MV-4-11 (cell line): ENCODE data around the gene TXNDC9.
"Not testable (repeated sequence)": the region's sequence is repeated elsewhere in the genome, so short reads cannot be mapped to it uniquely, and the experiment has no call there.

Experiments used
- DNase-seq: peaks from one replicate; lab custom pipeline; 2025; lab: John Stamatoyannopoulos, UW

TXNDC9 gene, protein sequence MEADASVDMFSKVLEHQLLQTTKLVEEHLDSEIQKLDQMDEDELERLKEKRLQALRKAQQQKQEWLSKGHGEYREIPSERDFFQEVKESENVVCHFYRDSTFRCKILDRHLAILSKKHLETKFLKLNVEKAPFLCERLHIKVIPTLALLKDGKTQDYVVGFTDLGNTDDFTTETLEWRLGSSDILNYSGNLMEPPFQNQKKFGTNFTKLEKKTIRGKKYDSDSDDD

DNA sequence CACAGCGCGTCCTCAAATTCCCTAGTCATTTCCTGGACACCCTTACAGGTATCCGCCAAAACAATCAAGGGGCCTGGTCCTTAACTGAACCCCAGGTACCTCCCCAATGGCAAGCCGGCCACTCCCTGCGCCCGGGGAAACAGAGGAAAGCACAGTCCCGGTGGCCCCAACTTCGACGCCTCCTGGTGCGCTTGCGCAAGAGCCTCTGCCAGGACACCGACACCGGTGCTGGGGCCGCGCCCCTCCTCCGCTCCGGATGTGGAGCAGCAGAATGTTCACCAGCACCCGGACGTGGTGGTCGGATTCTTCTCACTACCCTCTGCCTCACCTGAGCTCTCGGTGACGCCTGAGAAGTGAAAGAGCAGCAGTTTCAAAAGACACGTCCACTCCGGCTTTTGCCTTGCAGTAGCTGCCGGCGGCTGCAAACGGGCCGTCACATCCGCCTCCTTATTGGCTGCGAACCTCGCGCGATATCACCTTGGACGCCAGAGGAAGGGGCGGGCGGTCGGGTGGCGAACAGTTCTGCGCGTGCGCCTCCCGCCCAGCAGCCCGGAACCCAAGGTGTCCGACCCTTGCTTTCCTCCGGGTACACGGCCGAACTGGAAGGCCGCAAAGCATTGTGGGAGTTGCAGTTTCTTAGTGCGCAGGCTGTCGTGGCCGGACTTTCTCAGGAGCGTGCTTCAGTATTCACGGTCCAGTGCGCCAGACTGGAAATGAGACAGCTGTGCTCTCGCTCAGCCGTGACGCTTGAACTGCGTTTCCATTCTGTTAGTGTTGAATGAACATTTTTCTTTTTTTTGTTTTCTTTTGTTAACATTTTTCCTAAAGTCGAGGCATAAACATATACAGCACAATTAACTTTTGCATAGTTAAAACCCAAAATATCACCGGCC, at the start of gene TXNDC9:
Gene TXNDC9 (minus strand): TSS at position 423 of the 893 bp plus-strand sequence. CDS start 3,123 bp downstream, outside the sequence.
- peak; percentile 99 for DNase-seq

DNA sequence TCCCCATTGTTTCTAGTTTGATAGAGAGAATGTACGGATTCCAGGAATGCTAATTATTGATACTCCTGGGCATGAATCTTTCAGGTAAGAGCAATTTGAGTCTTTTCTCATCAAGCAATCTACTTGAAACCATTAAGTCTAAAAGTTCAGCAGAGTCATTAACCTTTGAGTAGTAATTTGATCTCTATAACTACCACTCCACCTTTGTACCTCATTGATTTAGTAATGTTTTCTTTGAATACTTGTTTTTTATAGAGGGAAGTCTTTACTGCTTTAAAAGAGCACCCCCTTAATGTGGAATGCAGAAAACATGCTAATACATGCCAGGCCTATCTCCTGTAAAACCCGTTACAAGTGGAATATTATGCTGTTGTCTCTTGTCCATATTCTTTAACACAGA, 46.0 kb upstream of the TXNDC9 start:
- no peak for DNase-seq

DNA sequence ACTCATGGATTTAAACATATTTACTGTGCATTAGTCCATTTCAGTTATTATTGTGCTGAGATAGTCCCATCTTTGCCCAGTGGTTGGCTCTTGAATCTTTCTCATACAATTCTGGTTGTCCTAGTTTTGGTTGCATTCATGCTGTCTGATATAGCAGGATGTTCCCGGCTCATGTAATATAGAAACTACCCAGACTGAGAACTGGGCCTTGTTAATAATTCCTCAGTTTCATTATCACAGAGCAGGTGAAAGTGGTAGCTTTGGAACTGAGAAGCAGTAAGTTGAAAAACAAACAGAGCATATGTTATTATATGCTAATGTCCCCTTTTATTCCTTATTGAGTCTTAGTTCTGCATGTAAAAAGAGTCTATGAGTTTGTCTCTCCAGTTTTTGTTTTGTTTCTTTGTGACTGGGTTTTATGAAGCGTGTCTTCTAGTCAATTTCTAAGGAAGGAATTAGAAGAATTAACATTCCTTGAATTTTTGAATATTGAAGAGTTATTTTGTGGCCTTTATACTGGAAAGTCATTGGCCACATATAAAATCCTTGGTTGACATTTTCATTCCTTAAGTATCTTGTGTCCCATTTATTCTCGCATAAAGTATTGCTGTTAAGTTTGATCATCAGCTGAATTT, 44.4 kb upstream of the TXNDC9 start:
- DNase-seq = no peak

DNA sequence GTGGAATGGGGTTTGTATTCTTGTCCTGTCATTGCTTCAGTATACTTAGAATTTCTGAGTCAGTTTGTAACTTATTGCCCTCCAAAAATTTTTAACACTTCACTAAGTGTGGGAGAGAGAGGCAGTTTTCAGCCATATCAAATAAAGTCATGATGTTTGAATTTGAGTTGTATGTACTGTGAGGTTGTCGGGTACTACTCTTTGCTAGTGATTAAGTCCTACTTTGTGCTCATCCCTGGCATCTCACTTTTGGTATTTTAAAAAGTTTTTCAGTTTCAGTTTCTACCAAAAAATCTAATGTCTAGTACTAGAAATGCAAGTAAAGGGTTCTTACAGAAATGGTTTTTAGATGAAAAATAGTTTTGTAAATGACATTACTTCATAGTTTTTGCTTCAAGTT, 41.7 kb upstream of the TXNDC9 start:
- no peak for DNase-seq

DNA sequence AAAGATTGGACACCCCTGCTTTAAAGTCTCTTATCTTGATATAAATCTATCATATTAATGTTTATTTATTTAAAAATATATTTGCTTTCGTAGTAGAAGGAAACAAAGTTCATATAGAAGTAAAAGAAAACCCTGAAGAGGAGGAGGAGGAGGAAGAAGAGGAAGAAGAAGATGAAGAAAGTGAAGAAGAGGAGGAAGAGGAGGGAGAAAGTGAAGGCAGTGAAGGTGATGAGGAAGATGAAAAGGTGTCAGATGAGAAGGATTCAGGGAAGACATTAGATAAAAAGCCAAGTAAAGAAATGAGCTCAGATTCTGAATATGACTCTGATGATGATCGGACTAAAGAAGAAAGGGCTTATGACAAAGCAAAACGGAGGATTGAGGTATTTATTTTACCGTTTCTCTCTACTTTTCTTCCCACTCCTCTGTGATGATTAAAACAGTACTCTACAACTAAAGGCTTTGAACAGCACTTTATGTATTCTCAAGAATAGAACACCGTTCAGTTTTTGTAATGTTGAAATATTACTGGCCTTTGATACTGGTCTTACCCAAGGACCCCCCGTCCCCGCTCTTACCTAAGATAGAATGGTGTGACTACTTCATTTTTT, 40.2 kb upstream of the TXNDC9 start:
- DNase-seq = no peak

DNA sequence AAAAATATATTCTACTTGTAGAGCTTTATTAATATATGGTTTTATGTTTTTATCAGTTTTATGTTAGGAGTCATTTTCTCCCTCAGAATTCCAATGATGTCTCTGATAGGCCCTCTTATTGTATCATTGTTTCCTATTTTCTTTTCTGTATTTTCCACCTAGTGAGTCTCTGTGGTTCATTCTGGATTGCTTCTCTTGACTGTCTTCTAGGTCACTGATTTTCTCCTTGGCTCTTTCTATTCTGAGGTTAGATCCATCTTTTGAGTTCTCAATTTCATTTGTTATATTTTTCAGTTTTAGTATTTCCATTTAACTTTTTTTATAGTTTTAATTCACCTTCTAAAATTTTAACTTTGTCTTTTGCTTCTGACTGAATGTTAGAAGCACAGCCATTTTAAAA, 38.6 kb upstream of the TXNDC9 start:
- DNase-seq = no peak

DNA sequence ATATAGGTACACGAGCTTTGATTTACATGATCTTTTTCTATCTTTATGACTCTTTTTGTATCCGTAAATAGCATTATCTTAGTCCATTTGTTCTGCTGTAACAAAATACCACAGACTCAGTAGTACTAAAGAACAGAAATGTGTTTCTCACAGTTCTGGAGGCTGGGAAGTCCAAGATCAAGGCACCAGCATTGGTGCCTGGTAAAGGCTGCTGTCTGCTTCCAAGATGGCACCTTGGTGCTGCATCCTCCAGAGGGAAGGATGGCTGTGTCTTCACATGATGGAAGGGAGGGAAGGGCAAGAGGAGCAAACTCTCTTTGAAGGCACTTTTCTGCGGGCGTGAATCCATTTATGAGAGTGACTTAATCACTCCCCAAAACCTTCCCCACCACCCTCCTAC, 37.0 kb upstream of the TXNDC9 start:
- DNase-seq = no peak

DNA sequence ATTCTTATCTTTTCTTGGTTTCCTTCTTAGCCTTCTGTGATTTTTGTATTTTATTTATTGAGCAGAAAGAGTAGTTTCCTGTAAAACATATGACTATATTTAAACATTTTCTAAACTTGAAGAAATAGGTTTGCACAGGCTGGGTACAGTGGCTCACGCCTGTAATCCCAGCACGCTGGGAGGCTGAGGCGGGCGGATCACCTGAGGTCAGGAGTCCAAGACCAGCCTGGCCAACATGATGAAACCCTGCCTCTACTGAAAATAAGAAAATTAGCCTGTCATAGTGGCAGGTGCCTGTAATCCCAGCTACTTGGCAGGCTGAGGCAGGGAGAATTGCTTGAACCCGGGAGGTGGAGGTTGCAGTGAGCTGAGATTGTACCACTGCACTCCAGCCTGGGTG, 32.7 kb upstream of the TXNDC9 start:
- not testable (repeated sequence) for DNase-seq

DNA sequence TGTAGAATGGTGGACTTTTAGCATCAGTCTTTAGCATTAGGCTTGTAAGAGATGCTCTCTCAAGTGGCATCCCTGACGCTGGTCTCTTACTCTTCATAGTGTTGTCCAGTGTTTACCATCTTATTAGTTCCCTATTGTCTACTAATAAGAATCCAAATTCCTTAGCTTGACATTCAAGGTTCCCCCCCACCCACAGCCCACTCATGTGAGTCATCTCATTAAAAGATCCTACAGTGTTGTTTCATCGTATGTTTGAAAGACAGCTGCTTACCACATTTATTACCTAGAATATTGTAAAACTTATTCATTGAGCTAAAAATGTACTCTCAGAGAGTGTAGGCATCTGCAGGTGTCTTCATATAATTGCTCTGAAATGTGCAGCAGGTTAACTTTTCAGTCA, 29.5 kb upstream of the TXNDC9 start:
- DNase-seq = no peak

DNA sequence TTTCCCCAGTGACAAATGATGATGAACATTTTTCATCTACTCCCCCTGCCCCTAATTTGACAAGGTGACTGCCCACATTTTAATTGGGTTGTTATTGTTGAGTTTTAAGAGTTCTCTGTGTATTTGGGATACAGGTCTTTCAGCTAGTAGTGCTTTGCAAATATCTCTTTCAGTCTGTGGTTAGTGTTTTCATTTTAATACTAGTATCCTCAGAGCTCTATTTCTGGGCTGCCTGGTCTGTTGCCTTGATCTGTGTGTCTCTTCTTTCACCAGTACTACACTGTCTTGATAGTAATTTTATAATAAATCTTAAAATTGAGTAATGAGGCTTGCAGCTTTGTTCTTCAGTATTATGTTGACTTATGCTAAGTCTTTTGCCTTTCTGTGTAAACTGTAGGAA, 20.7 kb upstream of the TXNDC9 start:
- DNase-seq = no peak

DNA sequence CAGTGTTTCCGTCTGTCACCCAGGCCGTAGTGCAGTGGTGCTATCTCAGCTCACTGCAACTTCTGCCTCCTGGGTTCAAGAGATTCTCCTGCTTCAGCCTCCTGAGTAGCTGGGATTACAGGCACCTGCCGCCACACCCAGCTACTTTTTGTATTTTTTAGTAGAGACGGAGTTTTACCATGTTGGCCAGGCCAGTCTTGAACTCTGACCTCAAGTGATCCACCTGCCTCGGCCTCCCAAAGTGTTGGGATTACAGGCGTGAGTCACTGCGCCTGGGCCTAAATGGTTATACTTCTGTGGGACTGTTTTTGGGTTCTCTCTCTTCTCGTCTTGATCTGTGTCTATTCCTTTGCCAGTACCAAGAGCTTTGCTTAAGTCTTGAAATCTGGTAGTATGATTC, 18.7 kb upstream of the TXNDC9 start:
- not testable (repeated sequence) for DNase-seq

DNA sequence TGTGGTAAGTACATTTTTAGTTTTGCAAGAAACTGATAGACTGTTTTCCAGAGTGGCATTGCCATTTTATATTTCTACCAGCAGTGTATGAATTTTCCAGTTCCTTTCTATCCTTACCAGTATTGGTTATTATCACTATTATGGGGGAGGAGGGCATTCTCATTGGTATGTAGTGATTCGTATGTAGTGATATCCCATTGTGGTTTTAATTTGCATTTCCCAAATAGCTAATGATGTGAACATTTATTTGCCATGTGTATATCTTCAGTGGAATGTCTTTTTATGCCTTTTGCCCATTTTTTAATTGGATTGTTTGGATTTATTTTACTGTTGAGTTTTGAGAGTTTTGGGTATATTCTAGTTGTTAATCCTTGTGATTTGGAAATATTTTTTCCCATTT, 17.9 kb upstream of the TXNDC9 start:
- DNase-seq = no peak

DNA sequence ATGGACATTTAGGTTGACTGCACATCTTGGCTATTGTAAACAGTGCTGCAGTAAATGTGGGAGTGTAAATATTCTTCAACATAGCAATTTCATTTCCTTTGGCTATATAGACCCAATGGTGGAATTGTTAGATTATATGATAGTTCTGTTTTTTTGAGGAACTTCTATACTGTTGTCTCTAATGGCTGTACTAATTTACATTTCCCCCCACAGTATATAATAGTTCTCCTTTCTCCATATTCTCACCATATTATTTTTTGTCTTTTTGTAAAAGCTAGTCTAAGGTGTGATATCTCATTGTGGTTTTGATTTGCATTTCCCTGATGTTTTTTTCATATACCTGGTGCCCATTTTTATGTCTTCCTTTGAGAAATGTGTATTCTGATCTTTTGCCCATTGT, 14.1 kb upstream of the TXNDC9 start:
- no peak for DNase-seq

DNA sequence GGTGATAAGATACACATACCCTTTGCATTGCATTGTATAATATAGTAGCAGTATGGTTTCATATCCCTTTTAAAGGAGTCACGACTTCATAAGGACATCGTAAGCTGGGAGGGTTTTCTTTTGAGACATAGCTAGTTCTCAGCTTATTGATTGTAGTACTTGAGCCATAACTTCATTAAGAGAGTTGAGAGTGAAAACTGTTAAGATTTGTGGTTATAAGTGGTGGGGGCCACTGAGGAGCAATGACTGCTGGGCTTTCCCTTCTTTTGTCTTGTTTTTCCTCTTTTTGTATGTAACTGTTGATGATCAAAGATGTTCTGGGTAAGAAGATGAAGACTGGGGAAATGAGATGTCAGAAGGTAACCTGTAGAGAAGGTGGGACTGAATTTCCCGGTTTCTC, 12.0 kb upstream of the TXNDC9 start:
- peak; percentile 35 for DNase-seq

DNA sequence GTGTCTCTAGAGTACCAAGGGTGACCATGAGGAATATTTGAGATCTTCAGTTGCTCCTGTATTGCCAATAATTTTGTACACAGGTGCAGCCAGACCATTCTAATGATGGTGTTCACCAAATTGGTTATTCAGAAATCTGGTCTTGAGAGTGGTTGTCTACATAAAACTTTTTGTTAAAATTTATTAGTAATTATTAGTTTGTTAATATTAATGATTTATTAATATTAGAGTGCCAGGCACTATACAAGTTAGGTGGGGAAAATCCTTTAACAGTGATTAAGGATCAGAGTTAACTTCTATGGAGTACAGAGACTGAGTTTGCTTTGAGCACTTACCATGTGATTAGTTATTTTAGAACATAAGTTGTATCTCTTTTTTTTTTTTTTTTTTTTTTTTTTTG, 10.1 kb upstream of the TXNDC9 start:
- no peak for DNase-seq

DNA sequence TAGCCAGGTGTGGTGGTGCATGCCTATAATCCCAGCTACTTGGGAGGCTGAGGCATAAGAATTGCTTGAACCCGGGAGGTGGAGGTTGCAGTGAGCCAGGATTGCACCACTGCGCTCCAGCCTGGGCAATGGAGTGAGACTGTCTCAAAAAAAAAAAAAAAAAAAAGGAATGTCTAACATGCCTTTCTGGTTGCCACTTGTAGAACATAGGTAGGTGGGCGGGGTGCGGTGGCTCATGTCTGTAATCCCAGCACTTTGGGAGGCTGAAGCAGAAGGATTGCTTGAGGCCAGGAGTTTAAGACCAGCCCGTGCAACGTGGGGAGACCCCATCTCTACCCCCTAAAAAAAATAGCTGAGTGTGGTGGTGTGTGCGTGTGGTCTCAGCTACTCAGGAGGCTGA, 9.3 kb upstream of the TXNDC9 start:
- not testable (repeated sequence) for DNase-seq

DNA sequence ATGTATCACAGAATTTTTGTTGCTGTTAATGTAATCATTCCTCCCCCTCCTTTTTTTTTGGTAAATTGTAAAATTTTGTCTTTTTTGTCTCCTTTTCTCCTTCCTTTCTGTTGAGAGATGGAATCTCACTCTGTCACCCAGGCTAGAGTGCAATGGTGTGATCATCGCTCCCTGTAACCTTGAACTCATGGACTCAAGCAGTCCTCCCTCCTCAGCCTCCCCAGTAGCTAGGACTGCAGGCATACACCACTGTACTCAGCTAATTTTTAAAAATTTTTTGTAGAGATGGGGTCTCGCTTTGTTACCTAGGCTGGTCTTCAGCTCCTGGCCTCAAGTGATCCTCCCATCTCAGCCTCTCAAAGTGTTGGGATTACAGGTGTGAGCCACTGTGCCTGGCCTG, 6.4 kb upstream of the TXNDC9 start:
- no peak for DNase-seq

DNA sequence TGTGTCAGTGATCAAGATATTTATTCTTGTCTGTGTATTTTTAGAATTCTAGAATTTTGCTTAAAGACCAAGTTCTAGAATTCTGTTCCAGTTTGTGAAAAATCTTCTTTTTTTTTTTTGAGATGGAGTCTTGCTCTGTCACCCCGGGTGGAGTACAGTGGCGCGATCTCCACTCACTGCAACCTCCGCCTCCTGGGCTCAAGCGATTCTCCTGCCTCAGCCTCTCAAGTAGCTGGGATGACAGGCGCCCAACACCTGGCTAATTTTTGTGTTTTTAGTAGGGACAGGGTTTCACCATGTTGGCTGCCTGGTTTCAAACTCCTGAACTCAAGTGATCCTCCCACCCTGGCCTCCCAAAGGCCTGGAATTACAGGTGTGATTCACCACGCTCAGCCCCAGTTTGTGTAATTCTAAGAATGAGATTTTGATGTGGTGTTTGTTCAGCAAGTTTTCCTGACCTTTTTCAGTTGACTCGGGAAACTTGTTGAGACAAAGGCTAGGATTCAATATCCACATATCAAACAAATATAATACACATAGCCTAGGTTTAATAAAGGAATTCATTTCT, 4.6 kb upstream of the TXNDC9 start:
- no peak for DNase-seq

DNA sequence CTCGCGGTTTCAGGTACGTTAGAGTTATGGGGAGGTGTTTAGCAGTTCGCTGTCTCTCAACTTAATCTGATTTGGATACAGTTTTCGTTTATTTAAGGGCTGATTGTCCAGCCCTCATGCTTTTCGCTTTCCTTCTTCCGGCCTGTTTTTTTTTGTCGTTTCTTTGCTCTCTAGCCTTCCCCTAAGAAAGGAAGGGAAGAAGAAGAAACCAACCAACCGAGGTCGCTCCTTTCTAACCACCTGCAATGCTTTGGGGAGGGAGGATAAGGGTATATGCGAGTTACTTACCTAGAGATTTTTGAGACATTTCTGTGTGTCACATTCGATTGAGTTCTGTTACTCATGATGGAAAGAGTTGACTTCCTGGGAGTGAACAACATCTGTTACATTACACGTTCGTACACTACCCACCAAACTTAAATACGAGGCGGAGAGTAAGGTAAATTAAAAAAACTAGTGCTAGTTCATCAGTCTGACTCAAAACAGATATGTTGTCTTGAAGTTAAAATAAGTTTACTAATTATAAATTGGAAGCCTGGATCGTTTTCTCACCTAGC, 2.0 kb upstream of the TXNDC9 start:
- peak; percentile 13 for DNase-seq

DNA sequence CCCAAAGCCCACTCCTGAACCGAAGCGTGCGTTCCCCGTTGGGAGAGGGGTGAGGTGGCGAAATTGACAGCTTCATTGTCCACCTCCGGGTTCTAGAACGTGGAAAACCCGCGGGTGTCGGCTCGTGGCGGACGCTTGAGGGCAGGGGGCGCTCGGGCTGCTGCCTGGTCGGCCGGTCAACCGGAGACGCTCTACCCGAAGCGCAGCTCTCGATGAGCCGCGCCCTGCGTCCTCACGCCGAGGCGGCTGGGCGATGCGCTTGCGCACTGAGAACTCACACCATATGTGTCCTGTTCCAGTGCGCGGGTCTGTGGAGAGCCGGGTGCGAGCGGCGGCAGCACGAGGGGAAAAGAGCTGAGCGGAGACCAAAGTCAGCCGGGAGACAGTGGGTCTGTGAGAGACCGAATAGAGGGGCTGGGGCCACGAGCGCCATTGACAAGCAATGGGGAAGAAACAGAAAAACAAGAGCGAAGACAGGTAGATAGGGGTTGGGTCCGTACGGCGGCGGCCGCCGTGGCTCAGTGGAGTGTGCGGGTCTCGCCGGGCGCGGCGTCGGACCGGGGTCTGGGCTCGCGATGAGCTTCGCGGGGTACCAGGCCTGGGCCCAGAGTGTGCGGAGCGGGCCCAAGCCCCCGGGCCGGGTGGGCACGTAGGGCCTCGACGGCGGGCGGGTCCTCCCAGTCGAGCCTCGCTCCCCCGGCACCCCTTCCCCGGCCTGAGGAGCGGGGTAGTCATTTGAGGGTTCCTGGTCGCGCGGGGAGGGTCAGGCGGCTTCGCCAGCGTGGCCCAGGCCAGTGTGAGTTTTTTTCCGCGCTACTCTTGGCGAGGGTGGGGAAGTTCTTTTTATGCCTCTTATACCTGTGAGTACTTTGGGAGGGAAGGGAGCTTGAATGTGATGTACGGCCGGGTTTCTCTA, 1.2 kb upstream of the TXNDC9 start, which contains the start of gene EIF5B:
Gene EIF5B (plus strand): TSS at position 277 of the 916 bp plus-strand sequence. CDS start 166 bp downstream, at position 443.
- peak; percentile 96 for DNase-seq

DNA sequence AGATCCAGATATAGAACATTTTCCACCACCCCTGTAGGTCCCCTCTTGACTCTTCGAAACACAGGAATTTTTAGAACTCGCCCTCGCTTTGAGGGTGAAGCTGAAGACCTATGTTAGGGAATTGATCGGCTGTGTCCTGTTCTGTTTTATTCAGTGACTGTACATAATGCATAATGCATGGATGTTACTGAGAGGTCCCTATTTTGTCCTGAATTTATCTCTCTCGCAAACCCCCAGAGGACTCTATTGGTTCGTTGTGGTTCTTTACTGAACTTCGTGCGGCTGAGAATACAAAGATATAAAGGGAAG, 625 bp upstream of the TXNDC9 start:
- no peak for DNase-seq
